ENCODE data around the gene XIRP1.

Gene XIRP1

GRCh38 chr3:39166932-39167532 lies 25.4 kb downstream of the XIRP1 start:
- no peak for DNase-seq (ENCODE audit: low spot score)

DNA sequence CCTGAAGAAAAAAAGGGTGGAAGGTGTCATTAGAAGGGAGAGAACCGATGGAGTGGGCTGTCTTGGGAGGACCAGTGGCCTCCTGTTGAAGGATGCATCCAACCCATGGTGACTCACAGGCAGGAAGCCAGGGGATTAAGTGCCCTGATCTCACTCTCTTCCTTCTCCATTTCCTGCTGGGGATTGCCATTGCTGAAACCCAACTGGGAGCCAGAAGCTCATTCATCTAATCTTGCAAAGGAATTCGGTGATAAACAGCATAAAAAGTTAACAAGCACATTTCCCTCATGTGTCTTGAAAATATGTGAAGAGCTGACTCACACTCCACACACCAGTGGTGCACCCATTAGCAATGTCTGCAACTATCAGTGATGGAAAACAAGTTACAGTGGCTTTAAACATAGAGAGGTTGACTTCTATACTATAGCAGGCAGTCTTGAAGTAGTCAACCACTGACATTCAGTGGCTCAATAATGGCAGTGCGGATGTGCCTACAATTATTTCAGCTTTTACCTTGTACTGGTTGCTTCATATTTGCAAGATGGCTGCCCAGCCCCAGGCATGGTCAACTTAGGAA lies 26.2 kb downstream of the XIRP1 start:
- DNase-seq (ENCODE audit: low spot score) = no peak

- DNase-seq (ENCODE audit: low spot score) = no peak
Measured at GRCh38 chr3:39165518-39165917, 26.9 kb downstream of the XIRP1 start.

DNA sequence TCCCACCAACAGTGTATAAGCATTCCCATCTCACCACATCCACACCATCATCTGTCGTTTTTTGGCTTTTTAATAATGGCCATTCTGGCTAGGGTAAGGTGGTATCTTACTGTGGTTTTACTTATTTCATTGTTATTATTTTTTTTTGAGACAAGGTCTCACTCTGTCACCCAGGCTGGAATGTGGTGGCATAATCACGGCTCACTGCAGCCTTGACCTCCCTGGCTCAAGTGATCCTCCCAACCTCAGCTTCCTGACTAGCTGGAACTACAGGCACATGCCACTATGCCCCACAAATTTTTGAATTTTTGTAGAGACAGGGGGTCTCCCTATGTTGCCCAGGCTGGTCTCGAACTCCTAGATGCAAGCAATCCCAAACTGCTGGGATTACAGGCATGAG lies 28.0 kb downstream of the XIRP1 start:
- no peak for DNase-seq (ENCODE audit: low spot score)

DNA sequence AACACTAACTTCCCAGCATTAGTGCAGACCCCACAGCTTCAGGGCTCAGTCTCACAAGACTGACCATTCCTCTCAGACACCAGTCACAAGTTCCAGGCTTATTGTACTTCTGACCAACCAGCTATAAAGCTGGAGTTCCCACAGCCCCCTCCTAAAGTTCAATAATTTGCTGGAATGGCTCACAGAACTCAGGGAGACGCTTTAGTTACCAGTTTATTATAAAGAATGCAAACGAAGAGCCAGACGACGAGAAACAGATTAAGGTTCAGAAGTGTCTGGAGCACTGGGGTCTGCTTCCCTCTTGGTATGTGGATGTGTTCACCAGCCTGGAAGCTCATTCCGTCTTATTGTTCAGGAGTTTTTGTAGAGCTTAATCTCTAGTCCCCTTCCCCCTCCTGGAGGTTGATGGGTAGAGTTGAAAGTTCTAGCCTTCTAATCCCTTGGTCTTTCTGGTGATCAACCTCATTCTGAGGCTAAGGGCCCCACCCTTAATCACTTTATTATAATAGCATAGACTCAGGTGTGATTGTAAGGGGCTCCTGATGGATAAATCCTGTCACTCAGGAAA lies 34.2 kb downstream of the XIRP1 start:
- DNase-seq (ENCODE audit: low spot score) = no peak

- DNase-seq (ENCODE audit: low spot score) = no peak
Measured at GRCh38 chr3:39157359-39157758, 35.0 kb downstream of the XIRP1 start.

GRCh38 chr3:39156421-39156820 lies 36.0 kb downstream of the XIRP1 start:
- DNase-seq (ENCODE audit: low spot score) = no peak

DNA sequence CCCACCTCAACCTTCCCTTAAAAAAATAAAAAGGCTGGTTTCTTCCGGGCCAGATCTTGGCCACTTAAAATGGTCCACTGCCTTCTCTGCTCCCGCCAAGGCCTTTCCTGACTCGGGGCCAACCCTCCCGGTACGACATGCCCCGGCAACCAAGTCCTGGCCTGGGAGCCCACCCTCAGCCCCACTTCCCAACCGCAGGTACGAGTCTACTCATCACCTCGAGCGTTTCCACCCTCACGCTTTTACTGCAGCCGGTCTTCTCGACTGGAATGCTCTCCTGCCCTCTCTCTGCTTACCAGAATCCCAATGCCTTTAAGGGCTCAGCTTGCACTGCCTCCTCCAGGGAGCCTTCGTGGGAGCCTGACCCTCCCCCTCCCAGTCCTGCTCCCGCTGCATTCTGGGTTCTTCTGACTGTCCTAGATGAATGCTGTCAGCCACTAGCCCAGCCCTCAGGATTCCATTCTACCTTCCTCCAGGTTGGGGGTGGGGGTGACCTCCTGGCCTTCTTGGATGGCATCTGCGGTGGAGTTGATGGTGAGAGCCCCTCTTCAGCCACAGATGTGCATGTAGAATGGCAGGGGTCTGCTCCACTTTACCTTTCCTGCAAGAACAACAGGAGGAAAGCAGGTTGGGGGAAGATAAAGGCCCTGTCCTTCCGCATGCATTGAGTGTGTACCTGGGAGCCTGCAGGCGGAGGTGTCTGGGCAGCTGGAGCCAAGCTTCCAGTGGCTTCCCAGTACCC lies 37.9 kb downstream of the XIRP1 start:
- no peak for DNase-seq (ENCODE audit: low spot score)

DNA sequence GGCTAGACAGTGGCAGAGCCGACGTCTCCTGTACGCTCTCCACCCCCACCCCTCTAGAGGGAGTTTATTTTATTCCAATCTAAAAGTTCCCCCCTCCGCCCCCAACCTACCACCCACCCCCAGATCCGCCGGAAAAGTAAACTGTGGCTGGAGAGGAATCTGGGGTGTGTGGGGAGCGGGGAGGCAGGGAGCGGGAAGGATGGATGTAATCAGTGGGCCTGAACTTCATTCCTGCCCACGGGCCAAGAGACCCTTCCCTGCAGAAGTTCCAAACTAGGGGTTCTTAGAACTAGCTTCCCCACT lies 38.5 kb downstream of the XIRP1 start:
- no peak for DNase-seq (ENCODE audit: low spot score)

DNA sequence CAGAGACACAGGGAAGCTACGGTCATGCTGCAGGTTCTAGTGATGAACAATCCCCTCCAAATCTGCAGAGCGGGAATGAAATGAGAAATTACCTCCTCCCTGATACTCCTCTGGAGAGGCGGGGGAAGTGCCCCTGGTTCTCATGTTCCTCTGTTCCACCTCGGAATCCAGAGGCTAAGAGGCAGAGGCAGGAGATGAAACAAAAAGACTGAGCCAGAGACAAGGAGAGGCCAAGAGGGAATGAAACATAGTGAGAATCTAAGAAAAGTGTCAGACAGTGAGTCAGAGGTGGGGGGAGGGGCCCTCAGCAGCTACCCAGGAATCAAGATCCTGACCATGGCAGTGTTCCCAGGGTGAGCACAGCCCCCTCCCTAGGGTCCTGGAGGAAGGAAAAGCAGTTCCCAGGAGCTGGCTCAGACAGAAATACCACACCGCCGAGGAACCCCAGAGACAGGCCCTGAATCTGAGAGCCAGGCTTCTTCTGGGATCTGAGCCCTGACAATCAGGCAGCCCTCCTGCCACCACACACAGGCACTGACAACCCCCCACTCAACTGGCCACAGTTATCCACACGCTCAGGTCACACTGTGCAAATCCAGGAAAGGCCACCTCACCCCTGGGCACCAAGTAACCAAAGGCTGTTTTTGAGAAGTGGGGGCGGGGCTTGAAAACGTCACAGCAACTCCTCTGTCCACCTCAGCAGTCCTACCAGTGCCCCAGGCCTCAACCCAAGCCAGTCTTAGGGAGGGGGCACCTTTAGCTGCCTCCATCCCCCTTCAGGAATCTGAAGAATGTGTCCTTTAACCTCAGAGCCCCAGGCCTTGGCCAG lies 41.4 kb downstream of the XIRP1 start:
- peak; percentile 23 for DNase-seq (ENCODE audit: low spot score)

DNA sequence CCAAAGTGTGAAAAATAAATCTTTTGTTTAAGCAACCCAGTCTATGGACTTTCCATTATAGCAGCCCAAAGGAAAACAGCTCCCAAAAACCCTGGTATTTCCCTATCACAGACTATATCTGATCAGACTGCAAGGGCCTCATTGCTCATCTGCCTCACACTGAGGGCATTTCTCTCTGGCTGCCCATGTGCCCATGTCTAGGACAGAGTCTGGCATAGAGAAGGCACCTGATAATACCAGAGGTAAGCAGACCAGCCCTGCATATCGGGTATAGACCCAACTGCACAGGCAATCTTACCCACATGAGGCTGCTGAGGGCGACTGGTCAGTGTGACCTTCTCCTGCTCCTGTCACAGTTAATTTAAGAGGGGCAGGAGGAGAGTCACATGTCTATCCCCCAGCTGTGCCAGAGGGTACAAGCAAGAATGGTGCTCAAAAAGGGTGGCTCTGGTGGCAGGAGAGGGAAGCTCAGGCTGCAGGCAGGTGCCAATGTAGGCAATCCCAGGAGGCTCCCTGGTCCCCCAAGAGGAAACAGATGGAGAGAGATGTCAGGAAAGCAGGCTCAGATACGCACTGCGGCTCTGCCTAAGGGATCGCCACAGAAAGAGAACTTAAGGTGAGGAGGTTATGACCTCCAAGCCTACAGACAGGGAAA lies 42.1 kb downstream of the XIRP1 start:
- no peak for DNase-seq (ENCODE audit: low spot score)

GRCh38 chr3:39149498-39150147 lies 42.8 kb downstream of the XIRP1 start:
- no peak for DNase-seq (ENCODE audit: low spot score)

DNA sequence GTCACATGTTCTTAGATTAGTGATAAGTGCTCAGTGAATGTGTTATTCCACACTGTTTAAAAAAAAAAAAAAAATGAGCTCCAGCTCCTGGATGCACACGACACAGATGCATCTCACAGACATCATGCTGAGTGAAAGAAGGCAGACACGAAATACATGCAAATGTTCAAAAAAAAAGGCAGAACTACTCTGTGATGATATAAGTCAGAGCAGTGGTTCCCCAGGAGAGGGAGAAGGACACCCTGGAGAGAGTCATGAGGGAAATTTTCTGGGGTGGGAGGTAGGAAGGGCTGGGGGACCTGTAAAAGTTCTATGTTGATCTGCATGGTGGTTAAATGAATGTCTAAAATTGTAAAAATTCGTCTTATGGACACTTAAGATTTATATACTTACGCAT lies 43.3 kb downstream of the XIRP1 start:
- no peak for DNase-seq (ENCODE audit: low spot score)

DNA sequence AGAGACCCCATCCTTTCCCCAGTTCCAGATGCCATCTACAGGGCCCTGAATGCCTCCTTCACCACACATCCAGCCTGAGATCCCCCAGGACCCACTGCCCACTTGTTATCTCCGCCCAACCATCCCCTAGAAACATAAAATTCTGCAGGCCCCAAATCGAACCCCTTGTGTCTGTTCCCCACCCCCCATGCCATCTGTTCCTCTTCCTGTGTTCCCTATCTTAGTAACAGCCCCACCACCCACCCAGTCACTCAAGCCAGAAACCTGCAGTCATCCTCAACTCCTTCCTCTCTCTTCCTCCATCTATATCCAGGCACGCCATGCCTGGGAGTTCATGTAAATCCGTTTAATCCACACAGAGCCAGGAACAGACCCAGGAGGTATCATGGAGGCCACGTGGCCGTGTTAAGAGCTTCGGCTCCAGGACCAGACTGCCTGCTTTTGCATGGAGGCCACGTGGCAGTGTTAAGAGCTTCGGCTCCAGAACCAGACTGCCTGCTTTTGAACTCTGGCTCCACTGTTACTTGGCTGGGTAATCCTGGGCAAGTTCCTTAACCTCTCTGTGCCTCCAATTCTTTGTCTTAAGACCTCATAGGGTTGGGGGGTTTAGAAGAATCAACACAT lies 43.8 kb downstream of the XIRP1 start:
- no peak for DNase-seq (ENCODE audit: low spot score)

DNA sequence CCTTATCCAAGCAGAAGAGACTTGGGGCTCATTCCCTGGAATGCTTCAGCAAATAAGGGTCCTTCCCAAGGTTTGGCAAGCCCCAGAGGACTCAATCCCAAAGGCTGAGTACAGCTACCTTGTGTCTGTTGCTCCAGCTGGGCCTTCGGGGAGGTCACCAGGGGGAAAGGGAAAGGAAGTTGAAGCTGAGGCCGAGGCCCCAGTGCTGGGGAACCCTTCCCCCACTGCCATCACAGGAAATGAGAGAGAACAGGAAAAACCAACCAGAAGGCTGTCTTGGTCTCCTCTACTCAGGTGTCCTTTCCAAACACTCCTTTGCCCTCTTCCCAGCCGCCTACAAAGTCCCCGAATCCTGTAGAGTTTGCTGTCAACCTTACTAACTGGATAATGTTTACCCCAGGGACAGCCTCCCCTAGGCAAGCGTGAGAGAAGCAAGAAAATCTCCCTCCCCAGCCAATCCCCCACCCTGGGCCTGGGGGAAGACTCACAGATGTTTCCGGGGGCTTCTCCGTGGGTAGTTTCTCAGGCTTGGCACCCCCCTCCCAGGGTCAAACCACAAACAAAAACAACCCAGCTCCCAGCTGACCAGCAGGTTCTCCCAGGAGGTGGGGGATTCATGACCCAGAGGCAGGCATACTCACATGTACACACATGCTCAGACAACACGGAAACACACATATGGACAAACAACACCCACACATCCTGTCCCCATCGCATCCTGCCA lies 44.5 kb downstream of the XIRP1 start:
- no peak for DNase-seq (ENCODE audit: low spot score)

- DNase-seq (ENCODE audit: low spot score) = peak; percentile 36
Measured at GRCh38 chr3:39146611-39147591, 45.5 kb downstream of the XIRP1 start.

DNA sequence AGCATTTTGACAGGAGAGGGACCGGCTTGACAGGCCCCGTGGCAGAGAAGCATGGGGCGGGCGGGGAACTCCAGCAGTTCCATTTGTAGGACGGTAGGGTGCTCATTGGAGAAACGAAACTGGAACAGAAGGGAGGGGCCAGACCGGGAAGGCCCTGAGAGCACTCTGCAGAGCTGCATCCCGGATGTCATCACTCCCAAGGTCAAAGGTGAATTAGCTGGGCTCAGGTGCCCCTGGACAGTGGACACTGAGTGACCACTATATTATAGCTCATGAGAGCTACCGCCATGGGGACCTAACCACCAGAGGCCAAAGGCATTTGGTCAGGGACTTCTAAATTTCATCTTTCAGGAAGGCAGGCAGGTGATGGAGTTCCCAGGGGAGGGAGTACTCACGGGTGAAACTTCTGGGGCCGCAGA lies 46.3 kb downstream of the XIRP1 start:
- DNase-seq (ENCODE audit: low spot score) = no peak

DNA sequence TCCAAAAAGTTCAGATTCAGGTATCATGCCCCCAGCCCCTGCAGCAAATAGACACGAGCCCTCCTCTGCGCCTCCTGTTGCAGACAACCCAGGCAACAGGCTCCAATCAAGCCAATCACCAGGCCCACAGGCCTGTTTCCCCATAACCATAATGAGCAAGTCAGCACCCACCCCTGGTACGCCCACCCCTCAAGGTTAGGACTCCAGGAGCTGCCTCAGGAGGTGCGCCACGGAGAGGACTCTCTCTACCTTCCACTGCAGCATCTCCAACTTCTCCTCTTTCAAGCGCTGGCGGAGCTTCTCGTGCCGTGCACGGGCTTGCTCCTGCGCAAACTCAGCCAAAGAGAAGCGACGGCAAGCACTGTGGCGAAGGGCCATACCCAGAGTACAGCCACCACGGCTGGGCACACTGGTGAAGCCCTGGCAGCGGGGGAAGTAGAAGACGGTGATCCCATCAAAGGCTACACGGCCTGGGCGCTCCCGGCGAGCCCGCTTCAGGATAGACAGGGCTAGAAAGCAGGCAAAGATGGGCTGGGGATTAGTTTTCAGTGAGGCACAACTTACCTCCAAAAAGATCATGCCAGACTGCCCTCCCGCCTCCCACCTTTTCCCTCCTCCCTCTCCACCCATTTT lies 47.5 kb downstream of the XIRP1 start:
- no peak for DNase-seq (ENCODE audit: low spot score)
